AG09319 (cell line): ENCODE results near the gene GPER1.

Experiments used
- DNase-seq: peaks from one replicate; pipeline ENCODE4 v3.0.0-alpha.2; 2010; ENCODE audit warnings: low read depth; ENCODE audit errors: extremely low read depth
- TF ChIP-seq, protein P1 (sequence below): IDR thresholded peaks from 2 replicates; pipeline ENCODE4 v1.5.1; 2011; ENCODE audit warnings: low read depth, mild to moderate bottlenecking, inconsistent platforms, low read length, moderate library complexity

GPER1 gene

DNA sequence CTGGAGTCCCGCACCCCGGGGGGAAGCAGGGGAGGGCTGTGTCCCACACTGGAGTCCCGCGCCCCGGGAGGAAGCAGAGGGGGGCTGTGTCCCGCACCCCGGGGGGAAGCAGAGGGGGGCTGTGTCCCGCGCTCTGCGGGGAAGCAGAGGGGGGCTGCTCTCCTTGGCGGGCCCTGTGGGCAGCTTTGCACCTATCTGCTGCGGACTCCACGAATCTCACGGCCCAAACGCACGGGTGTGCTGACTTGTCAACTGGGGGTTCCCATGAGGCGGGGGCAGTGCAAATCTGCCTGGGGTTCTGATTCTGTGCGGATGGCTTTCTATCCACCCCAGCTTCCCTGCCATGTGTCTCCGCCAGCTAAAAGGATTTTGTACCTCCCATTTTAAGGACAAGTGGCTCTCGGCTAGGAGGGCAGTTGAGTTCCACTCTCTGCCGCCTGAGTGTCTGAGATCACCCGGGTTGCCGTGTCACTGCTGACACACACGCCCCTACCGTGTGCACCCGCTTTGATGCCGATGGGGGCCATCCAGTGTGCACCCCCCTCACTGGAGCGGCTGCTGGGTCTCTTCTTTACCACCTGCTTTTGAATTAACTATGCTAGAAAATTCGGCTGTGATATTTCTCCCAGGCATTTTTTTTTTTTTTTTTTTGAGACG lies 20.5 kb downstream of the GPER1 start:
- TF ChIP-seq, protein P1, sequence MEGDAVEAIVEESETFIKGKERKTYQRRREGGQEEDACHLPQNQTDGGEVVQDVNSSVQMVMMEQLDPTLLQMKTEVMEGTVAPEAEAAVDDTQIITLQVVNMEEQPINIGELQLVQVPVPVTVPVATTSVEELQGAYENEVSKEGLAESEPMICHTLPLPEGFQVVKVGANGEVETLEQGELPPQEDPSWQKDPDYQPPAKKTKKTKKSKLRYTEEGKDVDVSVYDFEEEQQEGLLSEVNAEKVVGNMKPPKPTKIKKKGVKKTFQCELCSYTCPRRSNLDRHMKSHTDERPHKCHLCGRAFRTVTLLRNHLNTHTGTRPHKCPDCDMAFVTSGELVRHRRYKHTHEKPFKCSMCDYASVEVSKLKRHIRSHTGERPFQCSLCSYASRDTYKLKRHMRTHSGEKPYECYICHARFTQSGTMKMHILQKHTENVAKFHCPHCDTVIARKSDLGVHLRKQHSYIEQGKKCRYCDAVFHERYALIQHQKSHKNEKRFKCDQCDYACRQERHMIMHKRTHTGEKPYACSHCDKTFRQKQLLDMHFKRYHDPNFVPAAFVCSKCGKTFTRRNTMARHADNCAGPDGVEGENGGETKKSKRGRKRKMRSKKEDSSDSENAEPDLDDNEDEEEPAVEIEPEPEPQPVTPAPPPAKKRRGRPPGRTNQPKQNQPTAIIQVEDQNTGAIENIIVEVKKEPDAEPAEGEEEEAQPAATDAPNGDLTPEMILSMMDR: no peak

DNA sequence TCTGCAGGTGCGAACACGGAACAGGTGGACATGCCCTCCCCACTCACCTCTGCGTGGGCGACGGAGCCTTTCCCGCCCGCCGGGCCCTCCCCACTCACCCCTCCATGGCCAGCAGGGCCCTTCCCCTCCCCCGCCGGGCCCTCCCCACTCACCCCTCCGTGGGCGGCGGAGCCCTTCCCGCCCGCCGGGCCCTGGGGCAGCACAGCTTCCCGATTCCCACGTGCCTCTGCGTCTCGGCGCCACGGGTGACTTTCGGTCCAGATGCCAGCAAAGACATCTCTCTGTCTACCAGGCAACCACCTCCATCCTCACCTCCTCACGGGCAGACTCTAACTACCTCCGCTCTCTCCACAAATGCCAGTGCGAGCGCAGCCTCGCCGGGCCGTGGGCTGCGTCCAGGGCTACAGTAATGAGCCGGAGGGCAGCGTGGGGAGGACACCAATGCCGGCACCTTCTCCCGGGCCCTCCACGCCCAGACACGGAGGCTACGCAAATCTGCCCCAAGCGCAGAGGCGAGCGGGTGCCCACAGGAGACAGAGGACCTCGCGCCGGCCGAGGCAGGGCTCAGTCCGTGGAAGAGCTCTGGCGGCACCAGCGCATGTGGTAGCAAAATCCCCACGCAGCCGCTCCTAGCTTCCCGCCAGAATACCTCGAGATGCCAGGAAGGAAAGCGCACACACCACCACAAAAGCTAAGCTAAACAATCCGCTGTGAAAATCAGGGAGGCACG lies 21.8 kb downstream of the GPER1 start:
- DNase-seq: no peak
- TF ChIP-seq, protein P1: no peak

More for the DNA sequence above, 20.5 kb downstream of the GPER1 start:
- no peak for DNase-seq

DNA sequence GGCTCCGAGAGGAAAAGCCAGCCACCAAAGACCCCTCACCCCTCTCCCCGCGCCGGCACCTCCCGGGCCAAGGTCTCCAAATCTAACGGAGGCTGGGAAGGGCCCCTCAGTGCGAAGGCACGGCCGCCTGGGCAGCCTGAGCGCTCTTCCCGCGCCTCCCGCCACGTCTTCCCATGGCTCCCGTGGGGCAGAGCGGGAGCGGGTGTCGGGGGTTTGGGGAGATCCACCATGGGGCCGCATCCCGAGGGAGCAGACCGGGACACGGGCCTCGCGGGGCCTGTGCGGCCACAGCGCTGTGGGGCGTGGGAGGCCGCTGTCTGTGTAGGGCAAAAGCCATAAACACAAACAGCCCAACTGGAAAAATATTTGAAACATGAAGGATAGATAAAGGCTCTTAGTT lies 22.4 kb downstream of the GPER1 start:
- TF ChIP-seq, protein P1: no peak

DNA sequence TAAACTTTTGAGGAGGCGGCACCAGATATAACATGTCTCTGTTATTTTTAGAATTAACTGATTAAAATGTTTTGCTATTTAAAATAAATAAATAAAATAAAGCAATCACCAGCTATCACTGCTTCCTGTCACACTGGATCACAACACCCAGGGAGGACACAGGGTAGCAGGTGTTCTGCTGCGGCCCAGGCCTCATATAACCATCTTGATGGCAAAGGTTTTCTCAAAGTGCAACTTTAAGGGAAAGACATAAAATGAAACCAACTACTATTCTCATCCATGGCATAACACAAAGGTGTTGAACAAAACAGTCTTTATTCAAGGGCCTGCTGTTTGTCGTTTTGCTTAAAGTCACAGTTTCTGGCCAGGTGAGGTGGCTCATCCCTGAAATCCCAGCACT lies 23.2 kb downstream of the GPER1 start:
- TF ChIP-seq, protein P1: no peak
- no peak for DNase-seq

More for the DNA sequence above, 22.4 kb downstream of the GPER1 start:
- no peak for DNase-seq

DNA sequence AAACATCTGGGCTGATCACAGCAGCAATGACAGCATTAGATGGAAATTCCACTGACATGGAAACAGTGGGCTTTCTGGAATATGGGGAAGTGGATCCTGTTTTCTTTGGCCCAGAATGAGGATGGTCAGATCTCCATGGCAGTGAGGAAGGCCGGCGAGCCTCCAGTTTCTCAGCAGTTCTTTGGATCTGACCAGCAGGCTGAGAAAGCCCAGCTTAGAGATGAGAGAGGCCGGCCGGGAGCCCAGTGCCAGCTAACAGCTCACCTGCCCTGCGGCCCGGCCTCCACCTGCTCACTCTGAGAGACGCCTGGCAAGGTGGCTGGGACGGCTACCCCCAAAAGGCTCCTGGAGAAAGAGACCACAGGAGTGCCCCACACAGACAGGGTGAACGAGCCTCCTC lies 24.2 kb downstream of the GPER1 start:
- no peak for DNase-seq
- TF ChIP-seq, protein P1: no peak

DNA sequence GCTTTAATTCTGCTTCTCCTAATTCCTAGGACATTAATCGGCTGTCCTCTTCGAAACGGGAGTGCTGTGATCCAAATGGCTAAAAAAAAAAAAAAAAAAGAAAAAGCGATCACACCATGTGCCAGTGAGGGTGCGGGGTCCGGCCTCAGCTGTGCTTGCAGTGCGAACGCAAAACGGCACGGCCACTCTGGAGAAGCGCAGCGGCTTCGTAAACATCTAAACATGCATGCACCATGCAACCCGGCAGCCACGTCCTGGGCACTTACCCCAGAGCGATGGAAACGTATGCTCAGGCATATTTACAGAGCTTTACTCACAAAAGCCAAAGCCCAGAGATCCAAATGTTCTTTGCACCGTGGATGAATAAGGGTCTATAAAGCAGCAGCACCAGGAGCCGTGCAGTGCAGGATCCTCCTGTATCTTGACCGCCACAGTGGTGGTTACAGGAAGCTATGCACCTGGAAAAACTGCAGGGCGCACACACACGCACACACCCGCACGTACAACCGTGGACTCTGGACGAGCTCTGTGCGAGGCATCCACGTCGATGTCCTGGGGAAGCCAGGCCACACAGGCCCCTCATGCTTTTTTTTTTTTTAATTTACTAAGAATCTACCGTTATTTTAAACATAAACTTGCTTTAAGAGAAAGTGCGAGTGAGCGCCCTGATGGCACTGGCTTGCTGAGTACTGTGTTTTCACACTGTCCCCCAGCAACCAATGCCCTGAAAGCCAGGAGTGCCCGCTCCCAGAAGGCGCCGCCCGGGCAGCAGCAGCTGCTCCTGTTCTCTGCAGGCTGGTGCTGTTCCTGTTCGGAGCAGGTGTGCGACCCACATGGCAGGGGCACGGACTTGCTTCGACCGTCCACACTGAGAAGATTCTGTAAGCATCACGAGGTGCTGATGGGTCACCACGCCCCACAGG lies 25.0 kb downstream of the GPER1 start:
- DNase-seq: no peak
- TF ChIP-seq, protein P1: no peak
